Activated effector memory CD4-positive, alpha-beta T cell treated with anti-CD3 and anti-CD28 coated beads, Interleukin-2, amount 50 U/mL, for 16 hours (primary cell): ENCODE measurements around the gene ACTR3.

Source experiments
- DNase-seq: peaks from one replicate; pipeline ENCODE4 v3.0.0-alpha.2; 2020

Gene ACTR3

GRCh38 chr2:113876503-113877387 lies 13.1 kb upstream of the ACTR3 start:
- peak; percentile 85 for DNase-seq

- DNase-seq: no peak
These were observed 11.9 kb upstream of the ACTR3 start for GRCh38 chr2:113877711-113878598.

- DNase-seq: no peak
These were observed 11.1 kb upstream of the ACTR3 start for GRCh38 chr2:113878743-113879142.

GRCh38 chr2:113879457-113879856 lies 10.4 kb upstream of the ACTR3 start:
- no peak for DNase-seq

- peak; percentile 68 for DNase-seq
These were observed 3.3 kb upstream of the ACTR3 start for GRCh38 chr2:113886479-113887008.

GRCh38 chr2:113887009-113887792 lies 2.7 kb upstream of the ACTR3 start:
- DNase-seq: no peak

- no peak for DNase-seq
These were observed 1.0 kb upstream of the ACTR3 start for GRCh38 chr2:113888641-113889470.

- DNase-seq: peak; percentile 93
These were observed 655 bp downstream of the ACTR3 start for GRCh38 chr2:113890253-113891235.

- no peak for DNase-seq
These were observed 1.5 kb downstream of the ACTR3 start for GRCh38 chr2:113891265-113891959.

- no peak for DNase-seq
These were observed 2.3 kb downstream of the ACTR3 start for GRCh38 chr2:113892004-113892710.

- DNase-seq: no peak
These were observed 4.4 kb downstream of the ACTR3 start for GRCh38 chr2:113894156-113894743.

GRCh38 chr2:113895301-113895700 lies 5.4 kb downstream of the ACTR3 start:
- DNase-seq: no peak

GRCh38 chr2:113895819-113896563 lies 6.1 kb downstream of the ACTR3 start:
- DNase-seq: no peak

- DNase-seq: no peak
These were observed 6.9 kb downstream of the ACTR3 start for GRCh38 chr2:113896791-113897190.

GRCh38 chr2:113898081-113898480 lies 8.2 kb downstream of the ACTR3 start:
- no peak for DNase-seq

GRCh38 chr2:113899166-113899565 lies 9.3 kb downstream of the ACTR3 start:
- DNase-seq: no peak

- no peak for DNase-seq
These were observed 12.1 kb downstream of the ACTR3 start for GRCh38 chr2:113901943-113902342.

GRCh38 chr2:113905886-113906285 lies 16.0 kb downstream of the ACTR3 start:
- DNase-seq: no peak
